COR-L47 (cell line): ENCODE results near the gene DHRS1.

ENCODE experiments used
- DNase-seq: peaks from one replicate; lab custom pipeline; 2025; lab: John Stamatoyannopoulos, UW

Gene DHRS1

GRCh38 chr14:24309538-24310264, 10.1 kb upstream of the DHRS1 start, which contains the start of gene LTB4R2:
Gene LTB4R2, plus strand, starts transcription at chr14:24310140. Its CDS starts 525 bp downstream, at chr14:24310665.
- DNase-seq, result no peak

- DNase-seq, result no peak
Measured at GRCh38 chr14:24308342-24309124, 9.0 kb upstream of the DHRS1 start.

- DNase-seq, result peak; percentile 37
Measured at GRCh38 chr14:24307575-24308341, 8.2 kb upstream of the DHRS1 start, which contains the start of gene CIDEB. Gene CIDEB, minus strand, starts transcription at chr14:24307977. Its CDS starts 119 bp downstream, at chr14:24307858.

GRCh38 chr14:24307156-24307574, 7.6 kb upstream of the DHRS1 start:
- no peak for DNase-seq

- no peak for DNase-seq
Measured at GRCh38 chr14:24304019-24304387, 4.4 kb upstream of the DHRS1 start.

GRCh38 chr14:24300326-24300980, 873 bp upstream of the DHRS1 start:
- DNase-seq, result no peak

- DNase-seq, result no peak
Measured at GRCh38 chr14:24298892-24299254, 707 bp downstream of the DHRS1 start.

GRCh38 chr14:24297190-24297964, 2.2 kb downstream of the DHRS1 start:
- DNase-seq, result peak; percentile 23

- peak; percentile 51 for DNase-seq
Measured at GRCh38 chr14:24296341-24297157, 3.0 kb downstream of the DHRS1 start.

GRCh38 chr14:24293525-24293924, 6.1 kb downstream of the DHRS1 start:
- no peak for DNase-seq

- DNase-seq, result no peak
Measured at GRCh38 chr14:24292118-24292807, 7.3 kb downstream of the DHRS1 start.

GRCh38 chr14:24291446-24292117, 8.0 kb downstream of the DHRS1 start:
- no peak for DNase-seq

- no peak for DNase-seq
Measured at GRCh38 chr14:24290746-24291145, 8.8 kb downstream of the DHRS1 start.

- no peak for DNase-seq
Measured at GRCh38 chr14:24289649-24290280, 9.8 kb downstream of the DHRS1 start.

GRCh38 chr14:24286996-24287395, 12.6 kb downstream of the DHRS1 start:
- DNase-seq, result no peak

GRCh38 chr14:24285351-24285750, 14.2 kb downstream of the DHRS1 start:
- DNase-seq, result no peak

- no peak for DNase-seq
Measured at GRCh38 chr14:24284501-24285035, 15.0 kb downstream of the DHRS1 start.

GRCh38 chr14:24283796-24284460, 15.7 kb downstream of the DHRS1 start:
- DNase-seq, result no peak
